ENCODE measurements around the gene CYP1B1. TPM values are rescaled to one million over a fixed set of nuclear protein-coding genes. Genes with fewer than 3 reads are reported as not detected.

Gene CYP1B1
- total and polyA plus RNA-seq, 3 donors from 2014 or later, result 14.3 to 36.9 (median 18.5) TPM

GRCh38 chr2:38095996-38096861 is 20.3 kb upstream of the CYP1B1 start:
- Histone ChIP-seq H3K4me1 (peaks cover 38% of the 10 kb centered on the region), H3K9me3 (no peaks in the 10 kb centered on the region), H3K4me3 (no peak overlapping the region), H3K36me3 (ENCODE audit: low read depth, missing control alignments) (no peaks in the 10 kb centered on the region), H3K27ac (peak overlapping the region; percentile 28 to 33), H3K27me3 (no peaks in the 10 kb centered on the region)
- TF ChIP-seq, protein P1, sequence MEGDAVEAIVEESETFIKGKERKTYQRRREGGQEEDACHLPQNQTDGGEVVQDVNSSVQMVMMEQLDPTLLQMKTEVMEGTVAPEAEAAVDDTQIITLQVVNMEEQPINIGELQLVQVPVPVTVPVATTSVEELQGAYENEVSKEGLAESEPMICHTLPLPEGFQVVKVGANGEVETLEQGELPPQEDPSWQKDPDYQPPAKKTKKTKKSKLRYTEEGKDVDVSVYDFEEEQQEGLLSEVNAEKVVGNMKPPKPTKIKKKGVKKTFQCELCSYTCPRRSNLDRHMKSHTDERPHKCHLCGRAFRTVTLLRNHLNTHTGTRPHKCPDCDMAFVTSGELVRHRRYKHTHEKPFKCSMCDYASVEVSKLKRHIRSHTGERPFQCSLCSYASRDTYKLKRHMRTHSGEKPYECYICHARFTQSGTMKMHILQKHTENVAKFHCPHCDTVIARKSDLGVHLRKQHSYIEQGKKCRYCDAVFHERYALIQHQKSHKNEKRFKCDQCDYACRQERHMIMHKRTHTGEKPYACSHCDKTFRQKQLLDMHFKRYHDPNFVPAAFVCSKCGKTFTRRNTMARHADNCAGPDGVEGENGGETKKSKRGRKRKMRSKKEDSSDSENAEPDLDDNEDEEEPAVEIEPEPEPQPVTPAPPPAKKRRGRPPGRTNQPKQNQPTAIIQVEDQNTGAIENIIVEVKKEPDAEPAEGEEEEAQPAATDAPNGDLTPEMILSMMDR (IDR thresholded peaks at IDR 0.05), result no peak
- TF ChIP-seq POLR2A (IDR thresholded peaks at IDR 0.05), result no peak
- intact Hi-C loops (cut with DNase I; ENCODE audit: low total_unique reads), result no loop called here
- no peak for DNase-seq
- WGBS, 2 donors, result 9 to 16% methylated on average over 18 to 19 of the region's 19 CpGs

GRCh38 chr2:38095079-38095995 is 19.4 kb upstream of the CYP1B1 start:
- Histone ChIP-seq H3K27me3 (no peaks in the 10 kb centered on the region), H3K4me3 (no peak overlapping the region), H3K36me3 (ENCODE audit: low read depth, missing control alignments) (no peaks in the 10 kb centered on the region), H3K27ac (peak overlapping the region; percentile 28 to 33), H3K9me3 (no peaks in the 10 kb centered on the region), H3K4me1 (peaks cover 38% of the 10 kb centered on the region)
- DNase-seq, result no peak
- TF ChIP-seq, protein P1 (IDR thresholded peaks at IDR 0.05), result no peak
- TF ChIP-seq POLR2A (IDR thresholded peaks at IDR 0.05), result no peak
- WGBS, 2 donors, result 42 to 52% methylated on average over 11 of the region's 11 CpGs
- intact Hi-C loops (cut with DNase I; ENCODE audit: low total_unique reads), result no loop called here

DNA sequence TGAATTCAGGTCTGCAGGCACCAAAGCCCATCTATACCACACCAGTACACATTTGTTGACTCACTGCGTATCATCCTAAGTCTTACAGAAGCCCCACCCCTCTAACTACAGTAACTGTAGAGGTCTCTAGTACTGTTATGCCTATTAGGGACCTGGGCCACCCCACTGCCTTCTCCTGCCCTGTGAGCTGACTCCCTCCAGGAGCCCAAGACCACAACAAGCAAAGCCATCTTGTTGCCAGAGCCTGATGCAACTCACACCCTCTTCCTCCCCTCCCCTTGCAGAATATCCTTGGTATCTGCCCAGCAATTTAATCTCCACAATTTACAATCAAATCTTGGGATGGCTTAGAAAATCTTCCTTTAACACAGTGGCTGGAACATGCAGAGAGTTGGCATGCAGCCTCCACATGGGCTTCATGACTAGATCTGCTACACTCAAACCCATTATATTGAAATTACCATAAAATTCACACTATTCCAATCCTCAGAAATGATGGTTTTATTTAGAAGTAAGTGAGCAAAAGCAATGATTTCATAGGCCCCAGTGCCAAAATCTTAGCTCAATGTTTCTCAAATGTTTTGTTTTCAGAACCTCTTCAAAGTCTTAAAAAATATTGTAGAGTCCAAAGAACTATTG is 17.7 kb upstream of the CYP1B1 start:
- TF ChIP-seq POLR2A (IDR thresholded peaks at IDR 0.05), result no peak
- TF ChIP-seq, protein P1 (IDR thresholded peaks at IDR 0.05), result no peak
- H3K36me3 ChIP-seq (ENCODE audit: low read depth, missing control alignments), result no peaks in the 10 kb centered on the region
- H3K27me3 ChIP-seq, result no peaks in the 10 kb centered on the region
- H3K4me3 ChIP-seq, result no peak overlapping the region
- no peak for DNase-seq
- no peaks in the 10 kb centered on the region for H3K9me3 ChIP-seq
- H3K27ac ChIP-seq, result no peak overlapping the region
- WGBS, 2 donors, result 88 to 100% methylated on average over 1 of the region's 1 CpG
- peaks cover 33% of the 10 kb centered on the region for H3K4me1 ChIP-seq
- intact Hi-C loops (cut with DNase I; ENCODE audit: low total_unique reads), result no loop called here

GRCh38 chr2:38092196-38092902 is 16.4 kb upstream of the CYP1B1 start:
- Histone ChIP-seq H3K4me1 (peaks cover 22% of the 10 kb centered on the region), H3K27me3 (no peaks in the 10 kb centered on the region), H3K9me3 (no peaks in the 10 kb centered on the region), H3K4me3 (no peak overlapping the region), H3K36me3 (ENCODE audit: low read depth, missing control alignments) (no peaks in the 10 kb centered on the region), H3K27ac (peak overlapping the region in 1 of 2 donors; percentile 56)
- DNase-seq, result peak; percentile 74
- intact Hi-C loops (cut with DNase I; ENCODE audit: low total_unique reads), result no loop called here
- WGBS, 2 donors, result 46 to 63% methylated on average over 10 to 11 of the region's 11 CpGs
- TF ChIP-seq POLR2A (IDR thresholded peaks at IDR 0.05), result no peak

Data from testis (tissue), 3 donors.